HG02973 (cell line): ENCODE data around the gene LCN15.
"Not testable (repeated sequence)": the region's sequence is repeated elsewhere in the genome, so short reads cannot be mapped to it uniquely, and the experiment has no call there.

Experiments
- ATAC-seq: cut with Tn5 transposase; IDR thresholded peaks from one replicate; pipeline ENCODE4 v1.9.1; 2021; ENCODE audit warnings: moderate library complexity; ENCODE audit not compliant: unreplicated experiment

LCN15 gene

GRCh38 chr9:136794281-136794999, 30.1 kb upstream of the LCN15 start:
- ATAC-seq = no peak

- no peak for ATAC-seq
Observed at GRCh38 chr9:136793086-136793946, 29.0 kb upstream of the LCN15 start.

GRCh38 chr9:136792321-136793085, 28.2 kb upstream of the LCN15 start:
- no peak for ATAC-seq

GRCh38 chr9:136791516-136792276, 27.4 kb upstream of the LCN15 start:
- ATAC-seq = peak; percentile 3

GRCh38 chr9:136790640-136791515, 26.6 kb upstream of the LCN15 start, which contains the start of gene TMEM141:
TMEM141 (plus strand) TSS chr9:136791344; CDS start chr9:136791371, 27 bp downstream.
- peak; percentile 78 for ATAC-seq

- ATAC-seq = no peak
Observed at GRCh38 chr9:136789523-136789937, 25.2 kb upstream of the LCN15 start.

- ATAC-seq = not testable (repeated sequence)
Observed at GRCh38 chr9:136788644-136789522, 24.6 kb upstream of the LCN15 start.

- no peak for ATAC-seq
Observed at GRCh38 chr9:136787690-136788400, 23.5 kb upstream of the LCN15 start.

- ATAC-seq = not testable (repeated sequence)
Observed at GRCh38 chr9:136786983-136787382, 22.7 kb upstream of the LCN15 start.

- ATAC-seq = no peak
Observed at GRCh38 chr9:136786451-136786850, 22.1 kb upstream of the LCN15 start.

GRCh38 chr9:136785565-136786355, 21.4 kb upstream of the LCN15 start:
- ATAC-seq = not testable (repeated sequence)

- ATAC-seq = no peak
Observed at GRCh38 chr9:136784997-136785361, 20.7 kb upstream of the LCN15 start.

- no peak for ATAC-seq
Observed at GRCh38 chr9:136784249-136784996, 20.1 kb upstream of the LCN15 start.

GRCh38 chr9:136782452-136782851, 18.1 kb upstream of the LCN15 start:
- ATAC-seq = no peak

- no peak for ATAC-seq
Observed at GRCh38 chr9:136779808-136780207, 15.5 kb upstream of the LCN15 start.

- no peak for ATAC-seq
Observed at GRCh38 chr9:136777359-136777758, 13.0 kb upstream of the LCN15 start.
